HUES48 (cell line): ENCODE data around the gene RTN4IP1.

Experiments
- H3K27ac ChIP-seq: one replicate; pipeline ENCODE4 v1.7.0; 2013; ENCODE audit warnings: low read depth, low read length, inconsistent platforms
- H3K27me3 ChIP-seq: 2 replicates; pipeline ENCODE4 v1.6.1; 2013; ENCODE audit warnings: mild to moderate bottlenecking, low read length; ENCODE audit not compliant: control insufficient read depth, insufficient read depth
- H3K36me3 ChIP-seq: 2 replicates; pipeline ENCODE4 v1.6.1; 2013; ENCODE audit warnings: low read length; ENCODE audit not compliant: control insufficient read depth, insufficient read depth
- H3K4me1 ChIP-seq: 2 replicates; pipeline ENCODE4 v1.6.1; 2013; ENCODE audit warnings: mild to moderate bottlenecking, low read length; ENCODE audit not compliant: control insufficient read depth, insufficient read depth
- H3K4me3 ChIP-seq: 2 replicates; pipeline ENCODE4 v1.5.1; 2013; ENCODE audit warnings: mild to moderate bottlenecking, low read depth, low read length
- H3K9ac ChIP-seq: 2 replicates; pipeline ENCODE4 v1.6.1; 2013; ENCODE audit warnings: mild to moderate bottlenecking, low read depth, low read length, moderate library complexity
- H3K9me3 ChIP-seq: 2 replicates; pipeline ENCODE4 v1.6.1; 2013; ENCODE audit warnings: low read length; ENCODE audit not compliant: control insufficient read depth, insufficient read depth

The RTN4IP1 gene

DNA sequence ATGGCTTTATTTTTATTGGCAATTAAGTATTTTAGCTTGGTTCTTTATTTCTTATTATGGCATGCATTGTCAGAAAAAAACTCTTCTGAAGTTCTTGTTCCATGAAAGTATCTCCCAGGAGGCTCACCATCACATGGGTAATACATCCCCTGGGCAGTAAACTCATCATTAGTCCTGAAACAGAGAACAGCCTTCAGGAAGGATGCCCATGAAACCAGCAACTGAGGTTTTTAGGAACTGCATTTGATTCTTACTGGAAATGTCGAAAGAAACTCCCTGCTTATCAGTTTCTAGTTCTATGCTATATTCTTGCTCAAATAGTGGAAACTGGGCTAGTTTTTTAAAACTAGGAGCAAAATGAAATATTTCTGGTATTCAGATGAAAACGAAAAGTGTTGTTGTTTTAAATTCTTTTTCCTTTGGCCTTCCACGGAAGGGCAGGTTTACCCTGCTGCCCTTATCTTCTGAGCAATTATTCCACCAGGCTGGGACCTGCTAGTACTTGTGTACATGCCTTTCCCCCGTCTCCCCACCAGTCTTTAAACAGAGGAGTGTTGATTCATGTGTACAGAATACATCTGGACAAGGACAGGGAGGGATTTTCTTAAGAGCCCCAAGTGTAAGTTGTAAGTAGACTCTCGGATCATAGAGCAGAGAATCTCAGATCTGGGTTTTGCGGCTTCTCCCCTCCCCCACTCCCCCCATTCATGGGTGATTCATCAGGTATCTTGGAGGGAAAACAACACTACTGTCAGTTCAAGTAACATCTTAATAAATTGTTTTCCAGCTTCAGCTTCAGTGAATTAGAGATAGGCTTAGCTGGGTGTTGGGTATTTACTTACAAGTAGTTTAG is 81.5 kb downstream of the RTN4IP1 start:
- Histone ChIP-seq H3K27me3 (no peaks in the 10 kb centered on the region), H3K36me3 (no peaks in the 10 kb centered on the region), H3K9ac (no peak overlapping the region), H3K27ac (peak overlapping the region; percentile 26), H3K4me3 (no peak overlapping the region), H3K4me1 (peaks cover 10% of the 10 kb centered on the region), H3K9me3 (no peaks in the 10 kb centered on the region)

GRCh38 chr6:106546691-106547414 is 82.4 kb downstream of the RTN4IP1 start:
- no peaks in the 10 kb centered on the region for H3K27me3 ChIP-seq
- H3K27ac ChIP-seq: no peak overlapping the region
- H3K9me3 ChIP-seq: no peaks in the 10 kb centered on the region
- peaks cover 10% of the 10 kb centered on the region for H3K4me1 ChIP-seq
- H3K9ac ChIP-seq: no peak overlapping the region
- H3K4me3 ChIP-seq: no peak overlapping the region
- H3K36me3 ChIP-seq: no peaks in the 10 kb centered on the region

- H3K4me1 ChIP-seq: peaks cover 10% of the 10 kb centered on the region
- H3K27ac ChIP-seq: no peak overlapping the region
- H3K4me3 ChIP-seq: no peak overlapping the region
- H3K27me3 ChIP-seq: no peaks in the 10 kb centered on the region
- H3K36me3 ChIP-seq: no peaks in the 10 kb centered on the region
- H3K9me3 ChIP-seq: no peaks in the 10 kb centered on the region
- no peak overlapping the region for H3K9ac ChIP-seq
Observed at GRCh38 chr6:106546261-106546690, 83.0 kb downstream of the RTN4IP1 start.

DNA sequence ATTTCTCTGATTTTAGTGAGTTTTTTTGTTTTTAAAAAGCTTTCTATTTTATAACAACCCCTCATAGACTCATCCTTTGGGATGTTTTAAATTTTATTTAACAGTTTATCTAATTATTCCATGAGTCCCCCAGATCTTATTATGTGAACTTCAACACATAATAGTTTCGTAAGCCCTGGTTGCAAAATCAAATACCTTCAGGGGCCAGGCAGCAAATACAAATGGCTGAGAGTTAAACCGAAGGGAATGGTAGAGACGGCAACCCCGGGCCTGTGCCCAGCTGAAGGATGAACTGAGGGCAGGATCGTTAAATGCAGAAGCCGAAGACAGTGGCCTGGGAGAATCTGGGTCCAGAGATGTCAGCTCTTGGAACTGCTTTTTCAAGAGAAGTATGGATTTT is 88.4 kb downstream of the RTN4IP1 start:
- Histone ChIP-seq H3K4me3 (no peak overlapping the region), H3K36me3 (no peaks in the 10 kb centered on the region)

DNA sequence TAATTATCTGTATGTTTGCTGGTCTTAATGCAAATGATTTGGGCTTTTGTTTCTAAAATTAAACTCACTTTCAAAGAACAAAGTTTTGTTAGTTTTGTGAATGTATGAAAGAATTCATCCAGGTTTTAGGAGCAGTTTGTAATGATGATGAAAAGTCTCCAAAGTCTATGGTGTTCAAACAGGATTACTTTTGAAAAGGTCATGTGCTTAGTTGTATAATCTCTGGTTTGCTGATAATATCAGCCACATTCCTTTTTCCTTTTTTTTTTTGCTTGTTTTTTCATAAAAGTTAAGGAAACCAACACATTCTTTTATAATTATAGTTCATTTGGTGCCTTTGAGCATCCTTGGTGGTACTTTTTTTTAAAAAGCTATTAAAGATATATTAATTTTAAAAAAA is 88.9 kb downstream of the RTN4IP1 start:
- Histone ChIP-seq H3K4me3 (no peak overlapping the region), H3K9me3 (no peaks in the 10 kb centered on the region), H3K27ac (no peak overlapping the region), H3K36me3 (no peaks in the 10 kb centered on the region), H3K4me1 (peaks cover 7% of the 10 kb centered on the region), H3K9ac (no peak overlapping the region), H3K27me3 (no peaks in the 10 kb centered on the region)

More for the DNA sequence above, 88.4 kb downstream of the RTN4IP1 start:
- Histone ChIP-seq H3K27ac (no peak overlapping the region), H3K9ac (no peak overlapping the region), H3K27me3 (no peaks in the 10 kb centered on the region), H3K4me1 (peaks cover 7% of the 10 kb centered on the region), H3K9me3 (no peaks in the 10 kb centered on the region)

- Histone ChIP-seq H3K4me1 (peaks cover 7% of the 10 kb centered on the region), H3K27ac (no peak overlapping the region), H3K36me3 (no peaks in the 10 kb centered on the region), H3K27me3 (no peaks in the 10 kb centered on the region), H3K4me3 (no peak overlapping the region), H3K9ac (no peak overlapping the region), H3K9me3 (no peaks in the 10 kb centered on the region)
Observed at GRCh38 chr6:106539936-106540335, 89.4 kb downstream of the RTN4IP1 start.

- no peak overlapping the region for H3K9ac ChIP-seq
- no peak overlapping the region for H3K27ac ChIP-seq
- no peaks in the 10 kb centered on the region for H3K9me3 ChIP-seq
- H3K4me3 ChIP-seq: no peak overlapping the region
- no peaks in the 10 kb centered on the region for H3K36me3 ChIP-seq
- no peaks in the 10 kb centered on the region for H3K27me3 ChIP-seq
- peaks cover 7% of the 10 kb centered on the region for H3K4me1 ChIP-seq
Observed at GRCh38 chr6:106538145-106538544, 91.2 kb downstream of the RTN4IP1 start.

DNA sequence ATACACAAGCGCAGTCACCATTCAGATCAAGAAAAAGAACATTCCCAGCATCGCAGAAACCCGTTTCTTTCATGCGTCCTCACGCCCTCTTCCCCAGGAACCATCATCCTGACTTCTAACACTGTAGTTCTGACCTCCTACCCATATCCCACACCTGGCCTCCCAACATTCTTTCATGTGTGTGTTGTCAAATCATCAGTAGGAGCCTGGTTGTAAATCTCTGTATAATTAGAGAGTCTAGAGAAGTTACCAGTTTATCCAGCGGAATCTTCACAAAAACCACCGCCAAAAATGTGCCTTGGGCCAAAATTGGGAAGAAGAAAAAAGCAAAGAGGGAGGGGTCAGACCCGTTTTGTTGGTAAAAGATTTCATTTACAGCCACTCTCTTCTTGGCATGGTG is 91.6 kb downstream of the RTN4IP1 start:
- H3K27ac ChIP-seq: no peak overlapping the region
- no peak overlapping the region for H3K9ac ChIP-seq
- H3K4me3 ChIP-seq: no peak overlapping the region
- H3K36me3 ChIP-seq: no peaks in the 10 kb centered on the region
- no peaks in the 10 kb centered on the region for H3K27me3 ChIP-seq
- no peaks in the 10 kb centered on the region for H3K9me3 ChIP-seq
- peaks cover 7% of the 10 kb centered on the region for H3K4me1 ChIP-seq

GRCh38 chr6:106536851-106537250 is 92.4 kb downstream of the RTN4IP1 start:
- Histone ChIP-seq H3K27ac (no peak overlapping the region), H3K9ac (no peak overlapping the region), H3K9me3 (no peaks in the 10 kb centered on the region), H3K4me1 (peaks cover 7% of the 10 kb centered on the region), H3K27me3 (no peaks in the 10 kb centered on the region), H3K4me3 (no peak overlapping the region), H3K36me3 (no peaks in the 10 kb centered on the region)

DNA sequence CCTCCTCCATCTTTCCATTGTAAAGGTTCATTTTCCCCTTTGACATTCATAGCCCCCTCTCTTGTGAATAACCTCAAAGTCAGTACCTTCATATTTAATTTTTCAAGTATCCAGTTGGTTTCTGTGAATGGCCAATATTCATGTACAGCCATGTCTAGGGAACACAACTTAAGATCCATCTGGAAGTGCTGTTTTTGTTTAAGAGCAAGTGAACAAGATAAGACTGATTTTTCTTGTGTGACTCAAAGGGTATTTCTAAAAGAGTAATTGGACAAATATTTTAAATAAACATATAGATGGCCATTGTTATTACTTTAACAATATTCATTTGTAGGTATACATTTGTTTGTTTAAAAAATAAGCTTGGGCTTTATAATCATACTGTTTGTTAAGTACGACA is 92.9 kb downstream of the RTN4IP1 start:
- H3K27ac ChIP-seq: no peak overlapping the region

DNA sequence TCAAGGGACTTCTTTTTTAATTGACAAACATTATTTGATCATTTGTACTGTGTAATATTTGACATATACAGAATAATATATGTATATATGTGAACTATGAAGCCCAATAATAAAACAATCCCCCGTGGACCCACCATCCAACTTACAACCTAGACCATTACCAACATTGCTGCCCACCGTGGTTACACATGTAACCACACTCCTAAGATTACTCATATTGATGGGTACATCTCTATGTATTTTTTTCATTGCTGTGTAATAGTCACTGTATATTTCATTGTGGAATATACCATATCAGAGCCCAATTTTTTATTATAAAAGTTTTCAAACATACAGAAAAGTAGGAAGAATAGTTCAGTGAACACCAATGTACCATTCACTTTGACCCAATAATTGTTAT is 94.3 kb downstream of the RTN4IP1 start:
- no peaks in the 10 kb centered on the region for H3K36me3 ChIP-seq
- H3K27me3 ChIP-seq: no peaks in the 10 kb centered on the region
- no peak overlapping the region for H3K4me3 ChIP-seq
- H3K27ac ChIP-seq: no peak overlapping the region
- no peak overlapping the region for H3K9ac ChIP-seq
- H3K9me3 ChIP-seq: no peaks in the 10 kb centered on the region
- peaks cover 2% of the 10 kb centered on the region; the same call in 1 of the 2 replicates for H3K4me1 ChIP-seq

More for the DNA sequence above, 92.9 kb downstream of the RTN4IP1 start:
- Histone ChIP-seq H3K4me1 (peaks cover 7% of the 10 kb centered on the region), H3K4me3 (no peak overlapping the region), H3K27me3 (no peaks in the 10 kb centered on the region), H3K9ac (no peak overlapping the region), H3K9me3 (no peaks in the 10 kb centered on the region), H3K36me3 (no peaks in the 10 kb centered on the region)
